Muscle of back (tissue), 11 donors: ENCODE data around the gene TSEN34. TPM values are rescaled to one million over a fixed set of nuclear protein-coding genes. Genes with fewer than 3 reads are reported as not detected.
"Not testable (repeated sequence)": the region's sequence is repeated elsewhere in the genome, so short reads cannot be mapped to it uniquely, and the experiment has no call there.

Experiments used
- DNase-seq, 3 donors: peaks; one replicate each; pipeline versions ENCODE4 v3.0.0 to v3.0.0-alpha.2; 2013
- polyA plus RNA-seq, 10 donors: library from polyadenylated mRNA; unstranded; fragments of 120-200 nt; gene quantifications; one replicate each; pipeline ENCODE4 v1.2.1, GENCODE V29; 2013; ENCODE audit not compliant: insufficient read length in 10 of 10

Gene TSEN34
- polyA plus RNA-seq, 10 donors, result 20.8 to 37.2 (median 30.6) TPM

DNA sequence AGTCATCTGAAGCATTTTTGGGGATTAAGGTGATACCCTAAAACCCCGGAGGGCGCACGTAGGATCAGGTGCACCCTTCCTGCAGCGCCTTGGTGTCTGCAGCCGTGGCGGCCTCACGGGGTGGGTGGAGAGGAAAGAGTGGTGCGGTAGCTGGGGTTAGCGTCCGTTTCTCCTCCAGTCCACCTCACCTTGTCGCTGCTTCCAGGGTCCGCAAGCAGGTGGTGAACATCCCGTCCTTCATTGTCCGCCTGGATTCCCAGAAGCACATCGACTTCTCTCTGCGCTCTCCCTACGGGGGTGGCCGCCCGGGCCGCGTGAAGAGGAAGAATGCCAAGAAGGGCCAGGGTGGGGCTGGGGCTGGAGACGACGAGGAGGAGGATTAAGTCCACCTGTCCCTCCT, 16.1 kb downstream of the TSEN34 start:
- not testable (repeated sequence) for DNase-seq

DNA sequence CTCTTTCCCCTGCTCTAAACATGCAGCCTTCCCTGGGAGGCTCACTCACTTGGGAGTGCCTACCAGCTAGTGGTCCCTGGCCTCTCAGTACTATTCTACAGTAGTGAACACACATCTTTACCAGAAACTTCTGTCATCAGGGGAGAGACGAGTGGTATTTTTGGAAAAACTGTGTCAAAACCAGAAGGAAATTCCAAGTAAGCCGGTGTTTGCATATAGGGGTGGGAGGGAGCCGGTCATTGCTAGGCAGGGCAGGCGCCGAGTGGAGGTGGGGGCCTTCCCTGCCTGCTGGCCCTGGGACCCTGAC, 16.5 kb downstream of the TSEN34 start:
- no peak for DNase-seq

GRCh38 chr19:54207983-54208783, 17.1 kb downstream of the TSEN34 start:
- DNase-seq, result peak; percentile 40 to 77 (median 69)

- no peak for DNase-seq
These were observed 17.6 kb downstream of the TSEN34 start for GRCh38 chr19:54208784-54209057.

DNA sequence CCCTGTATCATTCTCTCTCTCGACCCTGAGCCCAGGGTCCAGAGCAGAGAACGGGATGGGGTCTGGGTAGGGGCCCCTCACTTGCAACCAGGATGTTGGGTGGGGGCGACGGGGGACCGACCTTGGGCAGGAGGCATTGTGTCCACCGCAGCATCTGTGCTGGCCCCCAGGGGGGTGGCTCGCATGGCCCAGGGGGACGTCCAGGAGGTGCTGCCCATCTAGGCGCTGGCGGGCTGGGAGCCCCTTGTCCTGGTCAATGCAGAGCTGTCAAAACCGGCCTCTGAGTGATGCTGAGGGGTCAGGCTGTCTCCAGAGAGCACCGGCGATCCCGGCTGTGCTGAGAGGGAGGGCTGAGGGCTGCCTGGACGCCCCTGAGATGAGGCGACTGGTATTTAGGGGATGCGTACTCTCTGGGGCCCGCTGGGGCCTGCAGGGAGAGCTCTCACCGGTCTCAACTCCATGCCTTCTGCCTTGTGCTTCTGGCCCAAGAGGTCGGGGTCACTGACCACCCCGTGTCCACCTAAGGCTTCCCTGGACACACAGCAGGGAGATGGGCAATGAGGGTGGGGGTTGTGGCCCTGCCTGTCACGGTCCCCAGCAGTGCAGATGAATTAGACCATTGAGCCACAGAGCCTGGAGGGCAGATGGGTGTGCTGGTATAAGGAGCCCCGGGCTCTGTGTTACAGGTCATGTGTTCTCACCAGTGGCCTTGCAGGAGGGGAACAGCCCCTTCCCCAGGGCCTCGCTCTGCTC, 18.1 kb downstream of the TSEN34 start:
- DNase-seq, result no peak

DNA sequence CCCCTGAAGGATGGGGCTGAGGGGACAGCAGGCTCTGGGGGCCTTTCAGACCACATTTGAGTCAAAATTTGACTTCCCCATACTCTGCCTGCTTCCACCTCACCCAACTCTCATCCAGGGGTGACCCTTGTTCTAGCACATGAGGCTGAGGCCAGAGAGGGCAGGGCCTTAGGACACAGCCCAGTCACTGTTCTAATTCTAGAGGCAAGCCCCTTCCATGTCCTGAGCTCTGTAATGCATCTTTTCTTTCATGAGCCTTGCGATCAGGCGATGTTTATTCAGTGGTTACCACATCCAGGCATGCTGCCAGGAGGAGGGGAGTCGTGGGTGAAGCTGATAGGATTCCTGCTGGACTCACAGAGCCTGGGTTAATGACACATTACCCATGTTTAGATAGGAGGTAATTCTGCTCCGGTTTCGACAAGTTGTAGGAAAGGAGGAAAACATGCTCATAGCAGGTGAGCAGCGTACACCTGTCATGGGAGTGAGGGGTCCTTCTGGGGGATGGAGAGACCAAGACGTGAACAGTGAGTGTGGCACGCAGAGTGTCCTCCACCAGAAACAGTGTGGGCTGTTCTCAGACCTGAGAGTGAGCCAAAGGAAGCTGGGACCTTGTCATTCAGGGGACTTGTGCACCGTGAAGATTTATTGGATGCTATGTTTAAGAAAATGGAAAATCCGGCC, 18.8 kb downstream of the TSEN34 start:
- DNase-seq, result peak; percentile 59 to 89 (median 64)

DNA sequence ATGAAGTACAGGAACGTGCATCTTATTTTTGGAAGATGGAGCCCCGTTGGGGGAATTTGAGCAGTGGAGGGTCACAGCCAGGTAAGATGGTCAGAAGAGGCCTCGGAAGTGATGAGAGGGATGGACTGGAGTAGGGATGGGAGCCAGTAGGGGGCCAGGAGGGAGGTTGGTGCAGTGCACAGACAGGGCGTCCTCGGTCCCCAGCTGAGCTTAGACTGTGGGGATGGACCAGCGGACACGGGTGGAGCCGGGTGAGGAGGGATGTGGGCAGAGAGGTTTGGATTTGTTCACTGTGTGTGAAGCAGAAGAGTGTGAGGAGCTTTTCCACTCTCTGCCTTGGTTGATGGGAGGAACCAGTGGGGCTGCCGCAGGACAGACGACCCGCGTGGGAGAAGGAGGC, 20.1 kb downstream of the TSEN34 start:
- no peak for DNase-seq

DNA sequence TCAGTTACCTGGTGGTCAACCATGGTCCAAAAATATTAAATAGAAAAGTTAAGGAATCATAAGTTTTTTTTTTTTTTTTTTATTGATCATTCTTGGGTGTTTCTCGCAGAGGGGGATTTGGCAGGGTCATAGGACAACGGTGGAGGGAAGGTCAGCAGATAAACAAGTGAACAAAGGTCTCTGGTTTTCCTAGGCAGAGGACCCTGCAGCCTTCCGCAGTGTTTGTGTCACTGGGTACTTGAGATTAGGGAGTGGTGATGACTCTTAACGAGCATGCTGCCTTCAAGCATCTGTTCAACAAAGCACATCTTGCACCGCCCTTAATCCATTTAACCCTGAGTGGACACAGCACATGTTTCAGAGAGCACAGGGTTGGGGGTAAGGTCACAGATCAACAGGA, 23.1 kb downstream of the TSEN34 start:
- DNase-seq, result not testable (repeated sequence)

GRCh38 chr19:54214734-54215133, 23.6 kb downstream of the TSEN34 start:
- not testable (repeated sequence) for DNase-seq

GRCh38 chr19:54216869-54217268, 25.8 kb downstream of the TSEN34 start:
- DNase-seq, result no peak

- not testable (repeated sequence) for DNase-seq
These were observed 26.6 kb downstream of the TSEN34 start for GRCh38 chr19:54217517-54218247.

GRCh38 chr19:54218259-54218658, 27.2 kb downstream of the TSEN34 start:
- DNase-seq, result no peak

GRCh38 chr19:54218960-54219661, 28.0 kb downstream of the TSEN34 start:
- no peak for DNase-seq

DNA sequence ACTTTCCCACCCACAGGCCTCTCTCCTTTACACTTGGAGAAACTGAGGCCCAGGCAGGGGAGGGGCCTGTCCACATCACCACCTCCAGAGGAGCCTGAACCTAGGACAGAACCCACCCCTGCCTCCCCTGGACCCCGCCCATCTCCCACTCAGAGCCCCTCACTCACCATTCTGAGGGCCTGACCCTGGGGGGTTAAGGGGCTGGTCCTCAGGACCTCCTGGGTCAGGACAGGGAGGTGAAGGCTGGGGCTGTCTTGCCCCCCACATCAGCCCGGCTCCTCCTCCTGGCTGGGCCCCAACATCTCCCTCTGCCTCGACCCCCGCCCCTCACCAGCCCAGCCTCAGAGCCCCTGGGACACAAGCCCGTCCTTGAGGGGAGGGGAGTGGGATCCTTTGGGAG, 28.6 kb downstream of the TSEN34 start:
- not testable (repeated sequence) for DNase-seq

DNA sequence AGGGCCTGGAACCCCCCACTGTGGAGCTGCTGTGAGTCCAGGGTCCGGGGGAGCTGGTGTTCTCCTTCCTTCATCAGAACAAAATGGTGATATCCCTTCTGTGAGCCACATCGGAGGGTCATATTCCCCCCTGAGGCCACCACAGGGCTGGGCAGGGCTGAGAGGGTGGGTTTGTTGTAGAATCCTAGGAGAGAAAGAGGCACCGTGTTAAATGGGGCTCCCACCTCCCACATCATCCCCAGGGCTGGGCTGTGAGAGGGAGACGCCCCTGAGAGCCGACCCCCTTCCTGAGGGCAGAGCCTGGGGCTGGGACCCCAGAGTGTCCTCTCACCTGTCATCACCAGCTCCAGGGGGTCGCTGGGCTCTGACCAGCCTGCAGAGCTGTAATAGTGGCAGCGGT, 30.8 kb downstream of the TSEN34 start:
- not testable (repeated sequence) for DNase-seq

DNA sequence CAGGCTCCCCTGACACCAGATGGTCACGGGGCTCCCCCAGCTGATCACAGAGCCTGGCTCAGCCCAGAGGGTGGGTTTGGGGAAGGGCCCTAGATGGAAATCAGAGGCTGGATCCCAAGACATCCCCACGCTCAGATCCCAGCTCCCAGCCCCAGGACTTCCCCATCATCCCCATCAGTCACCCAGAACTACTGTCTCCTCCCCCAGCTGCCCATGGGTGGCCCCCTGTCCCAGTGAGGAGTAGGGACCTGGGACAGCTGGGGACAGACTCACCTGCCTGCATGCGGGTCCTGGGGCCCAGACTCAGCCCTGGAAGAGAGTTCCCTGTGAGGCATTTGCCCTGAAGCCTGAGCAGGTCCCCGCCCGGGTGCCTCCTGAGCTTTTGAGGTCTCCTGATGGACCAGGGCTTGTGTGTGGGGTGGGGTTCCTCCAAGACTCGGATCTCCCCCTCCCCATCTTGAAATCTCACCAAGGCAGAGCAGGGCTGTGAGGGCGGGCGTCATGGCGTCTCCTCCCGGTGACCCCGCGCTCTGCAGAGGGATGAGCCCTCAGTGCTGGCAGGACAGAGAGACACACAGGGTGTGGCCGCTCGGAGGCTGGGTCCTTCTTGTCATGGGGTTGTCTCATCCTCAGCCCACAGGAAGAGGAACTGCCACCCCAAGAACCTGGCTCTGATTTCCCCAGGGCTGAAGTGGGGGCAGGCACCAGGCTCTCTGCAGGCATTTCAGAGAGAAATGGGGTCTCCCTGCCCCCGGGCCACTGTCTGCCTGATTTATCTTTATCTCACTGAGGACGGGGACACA, 31.6 kb downstream of the TSEN34 start, which contains the start of gene LILRB3:
LILRB3 (minus strand) TSS at position 534 of the 803 bp plus-strand sequence; CDS start at position 503, 31 bp downstream.
- DNase-seq, result not testable (repeated sequence)

DNA sequence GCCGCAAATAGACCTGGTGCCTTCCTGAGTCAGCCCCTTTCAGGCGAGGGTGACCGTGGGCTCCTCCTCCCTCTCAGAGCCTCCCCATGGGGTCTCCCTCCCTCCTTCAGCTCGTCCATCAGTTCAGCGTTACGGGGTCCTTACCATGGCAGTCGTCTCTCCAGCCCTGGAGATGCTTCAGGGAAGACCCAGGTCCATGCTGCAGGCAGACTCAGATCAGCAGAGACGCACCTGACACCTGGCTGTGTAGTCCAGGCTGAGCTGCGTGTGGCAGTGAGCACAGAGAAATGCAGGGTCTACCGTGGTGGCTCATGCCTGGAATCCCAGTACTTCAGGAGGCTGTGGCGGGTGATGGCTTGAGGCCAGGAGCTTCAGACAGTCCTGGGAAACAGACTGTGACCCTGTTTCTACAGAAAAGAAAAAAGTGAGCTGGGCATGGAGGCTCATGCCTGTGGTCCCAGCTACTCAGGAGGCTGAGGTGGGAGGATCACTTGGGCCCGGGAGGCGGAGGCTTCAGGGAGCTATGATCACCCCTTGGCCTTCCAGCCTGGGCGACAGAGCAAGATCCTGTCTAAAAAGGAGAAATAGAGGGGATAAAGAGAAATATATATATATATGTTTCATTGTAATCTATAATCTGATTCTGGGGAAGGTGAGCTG, 32.3 kb downstream of the TSEN34 start:
- DNase-seq, result not testable (repeated sequence)

GRCh38 chr19:54223937-54224281, 32.8 kb downstream of the TSEN34 start:
- DNase-seq, result not testable (repeated sequence)

DNA sequence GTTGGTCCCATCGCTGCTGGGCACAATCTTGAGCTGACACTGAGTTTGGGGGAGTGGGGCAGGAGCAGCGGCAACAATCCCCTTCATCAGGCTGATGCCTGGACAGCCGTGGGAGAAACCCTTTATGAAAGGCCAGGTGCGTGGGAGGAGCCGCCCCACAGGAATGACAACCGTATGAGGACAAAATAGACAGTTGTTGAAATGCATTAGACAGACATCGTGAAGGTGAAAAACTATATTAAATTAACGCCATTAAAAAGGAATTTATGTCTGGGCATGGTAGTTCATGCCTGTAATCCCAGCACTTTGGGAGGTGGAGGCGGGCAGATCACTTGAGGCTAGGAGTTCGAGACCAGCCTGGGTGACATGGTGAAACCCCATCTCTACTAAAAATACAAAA, 33.5 kb downstream of the TSEN34 start:
- DNase-seq, result not testable (repeated sequence)

- DNase-seq, result no peak
These were observed 38.0 kb downstream of the TSEN34 start for GRCh38 chr19:54229146-54229545.
